HG02571 (cell line): Measurements from ENCODE around the gene PIH1D1.

ENCODE experiments used
- ATAC-seq: cut with Tn5 transposase; IDR thresholded peaks from one replicate; pipeline ENCODE4 v1.9.1; 2021; ENCODE audit warnings: mild to moderate bottlenecking, moderate library complexity; ENCODE audit not compliant: unreplicated experiment

PIH1D1 gene

GRCh38 chr19:49451430-49452181, at the start of gene PIH1D1:
Gene PIH1D1 (minus strand): TSS chr19:49451814. CDS start chr19:49451574, 240 bp downstream.
- ATAC-seq, result peak; percentile 55

DNA sequence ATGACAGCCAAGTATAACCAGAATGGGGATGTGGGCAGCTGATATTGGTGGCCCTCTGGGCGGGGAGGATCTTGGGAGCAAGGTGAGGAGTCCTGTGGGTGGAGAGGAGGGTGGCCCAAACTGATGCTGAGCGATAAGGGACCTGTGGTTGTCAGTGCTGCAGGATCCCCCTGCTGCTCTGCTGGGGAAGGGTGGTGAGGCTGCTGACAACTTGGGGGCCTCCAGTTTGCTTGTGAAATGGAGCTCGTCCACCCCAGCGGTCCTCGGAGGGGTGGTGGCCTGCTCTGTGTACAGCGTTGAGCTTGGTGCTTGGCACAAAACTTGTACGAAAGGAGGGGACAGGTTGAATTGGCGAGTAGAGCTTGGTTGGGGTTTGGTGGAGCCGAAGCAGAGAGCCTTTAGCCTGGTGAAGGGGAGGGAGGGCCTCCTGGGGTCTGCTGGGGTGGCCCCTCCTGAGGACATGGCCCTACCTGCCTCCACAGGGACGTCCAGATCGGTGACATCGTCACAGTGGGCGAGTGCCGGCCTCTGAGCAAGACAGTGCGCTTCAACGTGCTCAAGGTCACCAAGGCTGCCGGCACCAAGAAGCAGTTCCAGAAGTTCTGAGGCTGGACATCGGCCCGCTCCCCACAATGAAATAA, 47.5 kb upstream of the PIH1D1 start:
- ATAC-seq, result no peak

DNA sequence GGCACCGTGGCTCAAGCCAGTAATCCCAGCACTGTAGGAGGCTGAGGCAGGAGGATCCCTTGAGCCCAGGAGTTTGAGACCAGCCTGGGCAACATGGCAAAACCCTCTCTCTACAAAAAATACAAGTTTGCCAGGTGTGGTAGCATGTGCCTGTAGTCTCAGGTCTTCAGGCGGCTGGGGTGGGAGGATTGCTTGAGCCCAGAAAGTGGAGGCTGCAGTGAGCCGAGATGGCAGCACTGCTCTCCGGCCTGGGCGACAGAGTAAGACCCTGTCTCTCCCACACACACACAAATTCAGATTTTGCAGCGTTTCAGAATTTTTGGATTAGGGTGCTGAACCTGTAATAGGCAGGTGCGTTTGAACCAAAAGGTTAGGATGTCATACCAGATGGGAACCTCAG, 46.9 kb upstream of the PIH1D1 start:
- no peak for ATAC-seq

DNA sequence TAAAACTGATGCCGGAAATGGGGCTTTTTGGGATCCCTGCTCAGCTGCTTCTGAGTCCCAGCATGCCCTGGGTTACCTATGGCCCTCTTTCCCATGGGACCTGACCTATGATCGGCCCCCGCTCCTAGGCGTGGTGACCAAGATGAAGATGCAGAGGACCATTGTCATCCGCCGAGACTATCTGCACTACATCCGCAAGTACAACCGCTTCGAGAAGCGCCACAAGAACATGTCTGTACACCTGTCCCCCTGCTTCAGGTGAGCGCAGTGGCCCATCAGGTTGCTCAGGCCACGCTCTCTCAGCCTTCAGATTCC, 46.1 kb upstream of the PIH1D1 start:
- no peak for ATAC-seq

- no peak for ATAC-seq
Measured at GRCh38 chr19:49497047-49497788, 45.6 kb upstream of the PIH1D1 start.

DNA sequence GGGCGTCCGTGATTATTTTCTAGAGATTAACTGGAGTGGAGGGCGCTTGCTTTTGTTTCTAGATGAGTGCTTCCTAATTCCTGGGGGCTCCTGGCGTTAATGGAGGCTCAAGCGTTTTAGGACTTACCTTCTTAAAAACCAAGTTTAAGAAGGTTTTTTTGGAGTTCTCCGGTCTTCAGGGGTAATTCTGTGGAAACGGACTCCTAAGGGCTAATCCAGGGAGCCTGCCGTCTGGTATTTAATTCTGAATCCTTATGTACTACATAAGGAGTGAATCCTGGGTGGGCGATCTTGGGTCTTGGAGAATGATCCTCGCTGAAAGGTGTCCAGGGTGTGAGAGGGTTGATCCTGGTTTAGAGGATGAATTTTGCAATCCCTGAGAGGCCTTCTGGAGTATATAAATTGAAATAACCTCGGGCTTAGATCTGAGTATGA, 45.0 kb upstream of the PIH1D1 start:
- no peak for ATAC-seq

DNA sequence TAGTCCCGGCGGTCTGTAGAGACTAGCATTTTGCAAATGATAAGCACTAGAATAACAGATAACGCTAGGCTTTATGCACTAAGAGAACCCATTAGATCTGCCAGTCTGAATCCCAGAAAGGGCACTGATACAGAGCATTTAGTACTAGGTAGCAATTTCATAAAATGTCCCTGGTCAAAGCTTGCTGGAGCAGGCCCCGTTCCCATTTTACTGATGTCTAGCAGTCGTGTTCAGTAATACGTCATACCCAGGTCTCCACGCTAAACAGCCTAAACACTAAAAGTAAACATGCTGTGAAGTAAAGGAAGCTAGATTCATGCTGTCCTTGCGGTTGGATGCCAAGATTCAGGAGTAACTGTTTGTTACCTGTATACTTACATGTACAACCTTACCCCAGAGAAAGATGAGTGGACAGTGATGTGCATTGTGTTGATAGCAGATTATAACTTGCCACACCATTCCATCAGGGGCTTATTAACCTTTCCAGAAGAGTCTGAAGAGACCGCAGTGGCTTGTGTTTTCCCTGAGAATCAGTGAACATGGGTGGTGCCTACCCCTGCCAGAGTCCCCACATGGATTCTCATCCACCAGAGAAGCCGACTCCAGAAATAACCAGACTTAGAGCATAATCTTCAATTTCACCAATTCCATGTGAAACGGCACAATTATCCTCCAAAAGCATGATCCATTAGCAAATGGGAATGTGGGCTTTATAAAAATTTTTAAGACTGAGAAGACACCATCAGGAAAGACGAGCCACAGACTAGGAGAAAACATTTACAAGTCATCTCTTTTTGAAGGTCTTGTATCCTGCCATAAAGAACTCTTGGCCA, 41.2 kb upstream of the PIH1D1 start:
- ATAC-seq, result no peak

GRCh38 chr19:49491804-49492572, 40.4 kb upstream of the PIH1D1 start:
- no peak for ATAC-seq

DNA sequence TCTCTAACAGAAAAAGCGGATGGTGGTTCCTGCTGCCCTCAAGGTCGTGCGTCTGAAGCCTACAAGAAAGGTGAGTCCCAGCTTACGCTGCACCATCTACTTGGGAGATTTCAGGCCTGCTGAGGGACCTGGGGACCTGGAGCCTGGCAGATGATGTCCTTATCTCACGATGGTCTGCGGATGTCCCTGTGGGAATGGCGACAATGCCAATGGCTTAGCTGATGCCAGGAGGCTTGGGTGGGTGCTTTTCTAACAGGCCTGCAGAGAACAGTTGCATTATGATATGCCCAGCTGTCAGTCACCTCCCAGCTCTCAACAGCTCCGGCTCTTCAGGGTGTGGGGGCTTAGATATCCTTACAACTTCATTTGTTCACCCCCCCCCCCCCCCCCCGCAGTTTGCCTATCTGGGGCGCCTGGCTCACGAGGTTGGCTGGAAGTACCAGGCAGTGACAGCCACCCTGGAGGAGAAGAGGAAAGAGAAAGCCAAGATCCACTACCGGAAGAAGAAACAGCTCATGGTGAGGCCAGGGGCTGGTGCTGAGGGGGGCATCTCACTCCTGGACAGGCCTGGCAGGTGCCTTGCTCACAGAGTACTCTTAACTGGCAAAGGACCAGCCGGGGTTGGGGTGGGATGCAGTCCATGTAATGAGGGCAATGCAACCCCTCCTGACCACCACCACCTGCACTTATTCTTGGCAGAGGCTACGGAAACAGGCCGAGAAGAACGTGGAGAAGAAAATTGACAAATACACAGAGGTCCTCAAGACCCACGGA, 39.6 kb upstream of the PIH1D1 start:
- no peak for ATAC-seq

- ATAC-seq, result no peak
Measured at GRCh38 chr19:49490287-49491029, 38.8 kb upstream of the PIH1D1 start.

GRCh38 chr19:49489601-49490167, 38.1 kb upstream of the PIH1D1 start:
- no peak for ATAC-seq

DNA sequence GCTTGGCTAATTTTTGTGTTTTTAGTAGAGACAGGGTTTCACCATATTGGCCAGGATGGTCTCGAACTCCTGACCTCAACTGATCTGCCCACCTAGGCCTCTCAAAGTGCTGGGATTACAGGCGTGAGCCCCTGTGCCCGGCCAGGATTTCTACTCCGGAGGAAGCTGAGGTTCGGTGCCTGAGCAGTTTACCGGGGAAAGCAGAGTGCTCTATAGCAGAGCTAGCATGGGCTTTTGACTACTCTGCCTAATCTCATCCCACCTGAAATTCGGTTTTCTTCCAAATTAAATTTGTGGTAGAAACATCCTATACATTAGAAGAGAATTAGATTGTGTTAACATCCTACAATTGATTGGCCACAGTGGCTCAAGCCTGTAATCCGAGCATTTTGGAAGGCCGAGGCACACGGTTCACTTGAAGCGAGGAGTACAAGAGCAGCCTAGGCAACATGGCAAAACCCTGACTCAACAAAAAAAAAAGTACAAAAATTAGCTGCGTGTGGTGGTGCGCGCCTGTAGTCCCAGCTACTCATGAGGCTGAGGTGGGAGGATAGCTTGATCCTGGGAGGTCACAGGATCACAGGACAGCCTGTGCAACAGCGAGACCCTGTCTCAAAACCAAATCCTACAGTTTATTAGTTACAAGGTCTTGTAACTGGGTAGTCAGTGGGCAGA, 37.4 kb upstream of the PIH1D1 start:
- ATAC-seq, result no peak

DNA sequence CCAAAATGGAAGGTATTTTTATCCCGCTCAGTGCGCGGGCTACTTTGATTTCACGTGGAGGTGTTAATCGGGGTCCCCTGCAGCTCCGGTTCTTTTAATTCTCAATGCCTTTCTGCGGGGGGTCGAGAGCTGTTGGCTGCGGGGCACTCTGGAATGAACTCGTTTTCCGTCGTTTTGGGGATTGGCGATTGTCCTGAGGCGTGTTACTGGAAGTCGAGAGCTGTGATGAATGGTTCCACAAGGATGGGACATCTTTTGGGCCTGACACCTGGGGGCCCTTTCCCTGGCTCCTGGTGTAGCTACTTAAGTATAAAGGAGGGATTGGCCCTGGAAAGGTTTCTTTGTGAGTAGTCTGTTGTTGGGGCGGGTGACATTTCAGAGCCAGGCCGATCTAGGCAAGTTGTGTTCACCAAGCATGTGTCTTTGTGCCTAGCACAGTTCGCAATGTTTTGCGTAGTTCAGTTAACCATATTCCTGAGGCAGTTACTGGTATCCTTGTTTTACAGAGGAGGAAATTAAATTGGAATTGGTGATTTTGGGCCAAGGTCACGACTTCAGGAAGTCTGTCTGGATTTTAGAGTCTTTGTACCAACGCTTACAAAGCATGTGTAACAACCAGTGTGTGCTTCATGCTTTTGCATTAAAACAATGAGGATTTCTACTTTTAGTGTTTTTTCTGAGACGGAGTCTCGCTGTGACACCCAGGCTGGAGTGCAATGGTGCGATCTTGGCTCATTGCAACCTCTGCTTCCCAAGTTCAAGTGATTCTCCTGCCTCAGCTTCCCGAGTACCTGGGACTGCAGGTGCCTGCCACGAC, 36.6 kb upstream of the PIH1D1 start:
- no peak for ATAC-seq

GRCh38 chr19:49487277-49488045, 35.8 kb upstream of the PIH1D1 start, which contains the start of gene RPL13A:
Gene RPL13A (plus strand): TSS chr19:49487608. CDS start chr19:49487630, 22 bp downstream.
- ATAC-seq, result peak; percentile 75

GRCh38 chr19:49486710-49487276, 35.2 kb upstream of the PIH1D1 start:
- ATAC-seq, result no peak

DNA sequence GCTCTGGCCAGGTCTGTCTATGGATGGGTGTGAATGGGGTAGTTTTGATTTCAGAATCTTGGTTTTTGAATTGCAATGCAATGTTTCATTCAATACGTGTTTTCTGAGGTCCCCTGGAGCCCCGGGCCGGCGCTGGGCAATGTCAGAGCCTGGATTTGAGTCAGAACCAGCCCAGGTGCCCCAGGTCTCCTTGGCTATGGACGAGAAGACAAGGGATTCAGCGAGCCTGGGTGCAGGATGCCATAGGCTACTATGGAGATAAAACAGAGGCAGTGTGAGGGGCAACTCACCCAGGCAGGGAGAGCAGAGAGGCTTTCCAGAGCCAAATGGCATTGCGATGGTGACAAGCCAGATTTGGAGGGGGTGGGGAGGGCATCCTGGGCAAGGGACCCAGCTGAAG, 34.6 kb upstream of the PIH1D1 start:
- ATAC-seq, result no peak
